GM19035 (cell line): ENCODE measurements around the gene DGKK.
"Not testable (repeated sequence)": the region's sequence is repeated elsewhere in the genome, so short reads cannot be mapped to it uniquely, and the experiment has no call there.

ENCODE experiments used
- ATAC-seq: cut with Tn5 transposase; IDR thresholded peaks from one replicate; pipeline ENCODE4 v1.9.1; 2021; ENCODE audit not compliant: unreplicated experiment

The DGKK gene

DNA sequence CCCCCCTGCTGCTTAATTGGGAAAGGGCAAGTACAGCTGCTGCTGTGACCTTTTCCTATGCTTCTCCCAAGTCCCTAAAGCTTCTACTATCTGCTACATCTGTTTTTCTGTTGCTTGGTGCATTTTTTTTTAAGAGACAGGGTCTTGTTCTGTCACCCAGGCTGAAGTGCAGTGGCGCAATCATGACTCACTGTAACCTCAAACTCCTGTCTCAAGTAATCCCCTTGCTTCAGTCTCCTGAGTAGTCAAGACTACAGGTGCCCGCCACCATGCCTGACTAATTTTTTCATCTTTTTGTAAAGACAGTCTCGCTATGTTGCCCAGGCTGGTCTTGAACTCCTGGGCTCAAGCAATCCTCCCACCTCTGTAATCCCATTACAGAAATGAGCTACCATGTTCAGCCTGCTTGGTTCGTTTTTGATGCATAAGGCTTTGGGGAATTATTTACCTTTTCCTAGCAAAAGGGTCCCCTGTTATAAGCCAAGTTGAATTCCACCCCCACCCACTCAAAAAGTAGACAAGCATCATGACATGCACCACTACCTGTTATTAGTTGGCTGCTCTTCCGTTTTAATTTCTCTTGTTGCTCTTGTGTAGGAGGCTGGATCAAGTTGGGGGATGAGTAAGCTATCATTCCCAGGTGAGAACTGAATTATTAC is 39.6 kb downstream of the DGKK start:
- no peak for ATAC-seq

DNA sequence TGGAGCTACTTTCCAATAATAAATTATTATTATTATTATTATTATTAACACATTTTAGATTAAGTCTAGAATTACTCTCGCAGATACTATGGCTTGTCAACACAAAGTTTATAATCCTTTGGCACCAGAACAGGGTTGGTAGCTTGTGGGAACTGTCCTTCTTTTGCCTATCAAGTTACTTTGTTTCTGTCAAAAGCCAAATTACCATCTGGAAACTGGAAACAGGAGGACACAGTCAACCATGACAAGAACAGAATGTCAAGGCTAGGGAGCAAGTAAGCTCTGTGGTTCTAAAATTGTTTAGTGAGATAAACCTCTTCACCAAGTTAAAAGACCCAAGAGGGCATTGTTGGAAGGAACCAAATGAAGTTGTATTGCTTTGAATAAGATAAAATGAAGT is 42.5 kb downstream of the DGKK start:
- no peak for ATAC-seq

DNA sequence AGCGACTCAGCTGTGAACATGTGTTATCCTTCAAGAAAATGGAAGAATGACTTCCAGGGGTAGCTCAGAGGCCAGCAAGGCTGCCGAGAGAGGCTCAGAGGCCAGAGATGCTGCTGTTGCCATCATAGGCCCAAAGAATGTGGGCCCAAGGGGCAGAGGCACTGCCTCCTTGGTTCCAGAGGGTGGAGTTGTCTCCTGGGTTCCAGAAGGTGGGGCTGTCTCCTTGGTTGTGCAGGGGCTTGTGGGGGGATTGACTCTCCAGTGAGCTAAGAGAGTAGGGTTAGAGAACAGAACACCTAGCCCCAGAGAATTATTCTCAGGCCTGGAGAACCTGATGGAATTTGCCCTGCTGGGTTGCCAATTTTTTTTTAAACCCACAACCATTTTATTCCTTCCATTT is 62.6 kb downstream of the DGKK start:
- ATAC-seq: no peak

DNA sequence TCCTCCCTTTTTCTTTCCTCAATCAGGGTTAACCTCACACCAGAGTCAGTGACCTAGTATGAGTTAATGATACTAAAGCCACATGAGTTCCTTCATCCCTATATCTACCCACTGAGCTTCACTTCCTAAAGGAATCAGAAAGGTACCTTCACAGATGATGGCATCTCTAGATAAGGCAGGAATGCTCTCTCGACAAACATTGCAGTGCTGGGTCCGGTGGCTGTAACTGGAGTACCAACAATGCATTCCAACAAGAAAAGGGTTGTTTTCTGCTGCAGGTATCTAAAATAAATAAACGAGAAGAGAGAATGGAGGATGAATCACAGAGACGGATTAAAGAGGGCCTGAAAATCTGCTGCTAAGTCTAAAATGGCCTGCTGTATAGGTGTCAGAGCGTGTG is 66.7 kb downstream of the DGKK start:
- no peak for ATAC-seq

DNA sequence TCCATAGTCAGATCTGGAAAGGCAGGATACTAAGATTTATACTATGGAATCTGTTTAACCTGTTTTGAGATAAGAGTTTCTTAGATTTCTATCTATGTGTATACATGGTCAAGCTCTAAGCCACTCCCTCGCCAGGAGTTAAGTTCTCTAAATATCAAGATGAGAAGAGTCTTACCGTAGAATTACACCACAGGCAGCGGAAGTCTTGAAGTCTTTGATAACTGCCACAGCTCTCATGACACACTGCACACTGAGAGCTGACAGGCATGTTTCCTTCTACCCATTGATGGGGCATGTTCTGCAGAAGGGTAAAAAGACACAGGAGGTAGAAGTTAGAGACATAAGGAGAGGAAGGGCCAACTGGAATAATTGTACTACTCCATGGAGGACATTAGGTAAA is 67.7 kb downstream of the DGKK start:
- ATAC-seq: no peak

DNA sequence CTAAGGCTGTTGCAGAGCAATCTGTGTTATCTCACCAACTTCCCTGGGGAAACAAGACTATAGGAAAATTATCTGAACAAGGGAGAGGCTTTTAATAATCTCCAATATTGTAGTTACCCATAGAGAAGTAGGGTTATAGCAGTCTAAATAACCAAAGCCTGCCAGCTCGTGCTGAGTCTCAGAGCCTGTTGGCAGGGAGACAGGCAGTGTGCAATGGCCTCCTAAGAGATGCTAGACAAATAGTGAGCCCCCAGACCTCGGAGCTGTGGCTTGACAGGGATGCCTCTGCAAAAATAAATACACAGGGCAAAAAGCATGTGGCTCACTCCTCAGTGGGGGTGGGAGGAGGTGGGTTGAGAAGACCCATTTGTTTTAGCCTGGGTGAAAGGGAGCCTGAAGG is 76.7 kb downstream of the DGKK start:
- ATAC-seq: no peak

DNA sequence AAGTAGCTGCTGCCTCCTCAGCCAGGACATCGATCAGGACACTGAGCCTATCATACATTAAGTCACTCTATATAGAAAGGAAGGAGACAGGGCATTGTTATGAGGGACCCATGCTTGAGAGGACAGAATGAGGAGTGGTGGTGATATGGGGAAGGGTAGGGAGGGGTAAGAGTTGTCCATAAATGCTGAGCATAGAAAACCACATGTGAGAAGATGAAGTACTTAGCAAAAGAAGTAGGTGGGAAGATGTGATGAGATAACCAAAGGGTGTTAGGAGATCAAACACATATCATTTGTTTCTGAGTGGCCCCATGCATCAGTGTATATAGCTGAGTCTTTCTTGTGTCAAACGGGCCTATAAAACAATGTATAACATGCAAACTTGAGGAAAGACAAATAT is 84.1 kb downstream of the DGKK start:
- no peak for ATAC-seq

DNA sequence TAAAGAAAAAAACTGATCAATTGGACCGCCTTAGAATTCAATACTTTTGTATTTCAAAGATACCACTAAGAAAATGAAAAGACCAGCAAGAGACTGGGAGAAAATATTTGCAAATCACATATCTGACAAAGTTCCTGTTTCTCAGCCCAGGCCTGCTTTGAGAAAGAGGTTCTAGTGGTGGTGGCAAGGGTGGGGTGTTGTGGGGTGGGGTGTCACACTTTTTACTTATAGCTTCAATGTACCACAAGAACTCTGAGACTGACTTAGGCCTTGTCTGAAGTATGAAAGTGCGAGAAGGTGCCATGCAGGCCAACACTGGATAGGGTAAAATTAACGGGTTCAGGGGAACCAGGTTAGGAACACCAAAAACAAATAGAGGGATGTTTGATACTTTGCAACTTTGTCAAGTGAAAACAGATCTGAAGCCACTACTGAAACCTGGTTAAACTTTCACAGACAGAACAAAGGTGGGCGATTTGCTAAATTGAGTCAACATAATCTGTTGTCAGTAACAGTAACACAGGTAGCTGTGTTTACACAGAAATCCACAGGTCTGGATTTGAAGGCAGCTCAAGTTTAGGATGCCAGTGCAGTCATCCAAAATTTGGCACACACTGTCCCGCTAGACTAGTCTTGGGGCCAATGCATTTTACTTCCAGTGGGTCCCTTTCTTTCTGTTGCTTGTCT is 88.8 kb downstream of the DGKK start:
- ATAC-seq: no peak

DNA sequence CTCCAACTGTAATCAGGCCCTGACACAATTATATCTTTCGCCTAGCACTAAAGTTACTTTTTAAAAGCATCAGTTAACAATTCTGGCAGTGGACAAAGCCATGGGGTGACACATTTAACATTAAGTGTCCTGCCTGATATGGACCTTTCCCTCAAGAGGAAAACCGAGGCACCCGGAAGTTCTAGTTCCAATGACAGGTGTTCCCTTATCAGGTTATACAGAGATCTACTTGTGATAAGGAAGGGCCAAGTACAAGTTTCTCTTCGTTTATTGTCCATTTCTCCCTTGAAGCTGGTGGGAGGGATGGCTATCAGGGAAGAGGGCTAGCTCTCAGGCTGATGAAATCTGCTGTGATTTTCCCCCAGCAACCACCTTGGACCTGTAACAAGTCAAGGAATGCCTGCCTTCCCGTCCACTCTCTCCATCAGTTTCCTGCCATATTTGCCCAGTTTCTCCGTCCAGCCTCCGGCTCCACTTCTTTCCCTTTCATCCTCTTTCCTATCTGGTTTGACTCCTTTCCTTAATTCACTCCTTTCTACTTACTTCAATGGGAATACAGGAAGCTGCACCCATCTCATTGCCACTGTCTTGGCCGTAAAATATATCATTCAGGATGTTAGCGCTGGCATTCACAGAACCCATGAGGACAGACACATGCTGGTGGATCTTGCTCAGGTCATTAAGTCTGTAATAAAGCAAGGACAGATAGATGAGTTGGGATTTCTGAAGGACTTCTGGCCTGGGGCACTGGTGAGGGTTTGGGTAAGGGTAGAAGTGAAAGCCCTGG is 95.0 kb downstream of the DGKK start:
- ATAC-seq: no peak

DNA sequence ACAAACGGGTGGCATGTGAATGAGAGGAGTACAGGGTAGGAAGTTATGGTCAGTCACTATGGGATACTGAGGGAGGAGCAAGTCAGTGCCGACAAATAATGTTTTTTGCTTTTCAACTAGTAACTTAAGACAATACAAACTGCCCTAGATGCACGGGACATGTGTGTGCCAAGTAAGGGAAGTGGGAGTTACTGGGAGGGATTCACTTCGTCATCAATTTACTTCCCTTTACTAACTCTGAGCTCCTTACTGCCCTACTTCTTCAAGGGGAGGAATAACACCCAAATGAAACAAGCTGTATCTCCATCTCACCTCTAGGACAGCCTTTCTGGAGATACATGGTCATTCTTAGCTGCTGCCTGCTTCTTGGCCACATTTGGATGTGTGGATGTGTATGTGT is 97.7 kb downstream of the DGKK start:
- ATAC-seq: no peak

DNA sequence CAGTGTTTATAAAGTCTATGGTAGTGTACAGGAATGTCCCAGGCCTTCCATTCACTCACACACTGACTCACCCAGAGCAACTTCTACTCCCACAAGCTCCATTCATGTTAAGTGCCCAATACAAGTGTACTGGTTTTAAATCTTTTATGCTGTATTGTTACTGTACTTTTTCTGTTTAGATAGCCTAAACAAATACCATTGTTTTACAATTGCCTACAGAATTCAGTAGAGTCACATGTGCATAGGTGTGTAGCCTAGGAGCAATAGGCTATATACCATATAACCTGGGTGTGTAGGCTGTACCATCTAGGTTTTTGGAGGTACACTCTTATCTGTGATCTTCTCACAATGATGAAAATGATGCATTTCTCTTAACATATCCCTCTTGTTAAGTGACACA is 126.7 kb downstream of the DGKK start:
- no peak for ATAC-seq

DNA sequence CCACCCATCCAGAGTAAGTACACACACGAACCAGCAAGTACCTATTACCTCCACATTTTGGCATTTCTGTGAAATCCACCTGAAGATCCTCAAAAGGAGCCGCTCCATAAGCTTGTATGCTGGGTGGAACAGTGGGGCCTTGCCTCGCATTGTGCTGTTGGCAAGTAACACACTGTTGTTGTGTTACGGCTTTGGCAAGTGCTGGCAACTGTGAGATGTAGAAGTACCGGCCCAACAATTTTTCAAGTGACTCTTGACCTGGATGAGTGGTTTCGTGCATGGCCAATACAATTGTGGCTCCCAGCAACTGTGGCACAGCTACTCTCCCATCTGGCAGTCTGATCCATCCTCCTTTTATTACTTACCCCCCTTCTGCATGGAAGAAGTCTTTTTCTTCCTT is 137.3 kb downstream of the DGKK start:
- ATAC-seq: no peak

DNA sequence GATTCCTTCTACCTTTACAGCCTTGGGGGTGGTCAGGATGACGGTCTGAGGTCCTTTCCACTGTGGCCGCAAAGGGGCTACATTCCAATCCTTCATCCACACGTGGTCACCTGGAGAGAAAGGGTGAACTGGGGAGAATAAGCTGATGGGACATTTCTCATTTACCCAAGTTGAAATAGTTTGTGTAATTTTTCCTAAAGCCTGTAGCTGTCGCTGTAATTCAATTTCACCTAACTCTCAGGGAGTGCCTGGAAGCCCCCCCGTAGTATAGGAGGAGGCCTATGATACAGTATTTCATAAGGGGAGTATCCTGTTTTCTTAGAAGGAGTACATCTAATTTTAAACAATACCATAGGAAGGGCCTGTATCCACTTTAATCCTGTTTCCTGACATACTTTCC is 138.0 kb downstream of the DGKK start:
- not testable (repeated sequence) for ATAC-seq

DNA sequence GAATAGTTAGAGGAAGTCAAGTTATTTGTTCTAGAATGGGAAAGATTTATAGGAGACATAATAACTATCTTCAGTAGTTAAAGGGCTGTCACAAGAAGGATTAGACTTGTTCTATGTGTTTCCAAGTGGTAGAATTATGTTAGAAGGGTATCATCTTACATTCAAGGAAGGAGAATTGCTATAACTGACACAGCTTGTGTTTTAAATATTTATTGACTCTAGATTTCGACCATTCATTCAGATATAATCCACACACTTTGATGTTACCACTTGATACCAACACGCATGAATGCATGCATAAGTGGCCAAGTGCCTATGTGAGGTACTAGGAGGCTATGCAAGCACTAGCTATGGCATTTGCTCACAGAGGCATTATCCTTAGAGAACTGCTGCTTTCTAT is 143.4 kb downstream of the DGKK start:
- ATAC-seq: no peak
